Esophagus squamous epithelium (tissue), 5 donors: ENCODE results near the gene CCNYL1. TPM values are rescaled to one million over a fixed set of nuclear protein-coding genes. Genes with fewer than 3 reads are reported as not detected.

ENCODE experiments used
- DNase-seq: peaks from one replicate; lab custom pipeline; 2025; lab: John Stamatoyannopoulos, UW
- H3K27ac ChIP-seq, 4 donors: fragments of 200-600 bp; sonication (generic); one replicate each; pipeline ENCODE4 v1.5.1; 2016 to 2019; ENCODE audit warnings: mild to moderate bottlenecking in 1 of 4
- H3K27me3 ChIP-seq, 4 donors: fragments of 200-600 bp; sonication (generic); 1 replicate in 3 of 4; 2 replicates in 1 of 4; pipeline versions ENCODE4 v1.5.1 to v1.6.0; 2017 to 2021; ENCODE audit warnings: antibody characterized with exemption in 1 of 4
- H3K36me3 ChIP-seq, 3 donors: fragments of 200-600 bp; sonication (generic); one replicate each; pipeline ENCODE4 v1.5.1; 2016 to 2019
- H3K4me1 ChIP-seq, 3 donors: fragments of 200-600 bp; sonication (generic); one replicate each; pipeline ENCODE4 v1.5.1; 2017 to 2019
- H3K4me3 ChIP-seq, 4 donors: fragments of 200-600 bp; sonication (generic); 1 replicate in 3 of 4; 2 replicates in 1 of 4; pipeline ENCODE4 v1.5.1; 2016 to 2019; ENCODE audit warnings: mild to moderate bottlenecking in 2 of 4, moderate library complexity in 1 of 4
- H3K9me3 ChIP-seq, 3 donors: fragments of 200-600 bp; sonication (generic); one replicate each; pipeline ENCODE4 v1.5.1; 2016 to 2019
- CTCF ChIP-seq, 6 experiments: fragments of 450-650 bp in 4 of 6; fragments of 200-600 bp in 2 of 6; sonication (generic) in 2 of 6; IDR thresholded peaks; one replicate each; pipeline ENCODE4 v1.5.1; 2016 to 2019; ENCODE audit warnings: antibody characterized with exemption in 6 of 6, mild to moderate bottlenecking in 4 of 6, moderate library complexity in 4 of 6
- POLR2A ChIP-seq, 4 donors: fragments of 450-650 bp; IDR thresholded peaks; one replicate each; pipeline ENCODE4 v1.6.1; 2017; ENCODE audit warnings: antibody characterized with exemption in 4 of 4, mild to moderate bottlenecking in 4 of 4, moderate library complexity in 3 of 4
- WGBS, 2 donors: methylation state at CpG; one replicate each; pipeline ENCODE4 v1.1.5; 2018; 5-methylcytosine and 5-hydroxymethylcytosine counted together
- intact Hi-C: fragments of 100-400 bp; cut with DNase I; formaldehyde crosslinking; loops from one replicate; pipeline ENCODE4 v1.15.0; 2022
- total RNA-seq, 4 donors: library from RNA; depleted of rRNA; stranded (reverse); fragments of >200 nt; gene quantifications; one replicate each; pipeline ENCODE4 v1.1.0, GENCODE V29; 2016
- donor health status: DM: yes; HTN: yes; CAD: no.

CCNYL1 gene
- total RNA-seq, 4 donors from 2014 or later, result 12.6 to 24.8 (median 15.4) TPM

GRCh38 chr2:207767461-207768167 is 56.2 kb downstream of the CCNYL1 start:
- Histone ChIP-seq H3K4me1 (peaks cover 9 to 59% (median 17%) of the 10 kb centered on the region in 3 donors), H3K9me3 (no peaks in the 10 kb centered on the region), H3K4me3 (peak overlapping the region; percentile 73 to 93 (median 83)), H3K27me3 (no peaks in the 10 kb centered on the region), H3K27ac (peak overlapping the region in 1 of 4 donors; percentile 90), H3K36me3 (peaks cover 0 to 32% (median 7%) of the 10 kb centered on the region in 3 donors)
- WGBS, 2 donors, result 66 to 81% methylated on average over 27 to 46 of the region's 56 CpGs
- TF ChIP-seq CTCF (IDR thresholded peaks at IDR 0.05) (peak in 2 of 6 experiments; percentile 28 to 42), POLR2A (IDR thresholded peaks at IDR 0.05) (no peak)
- DNase-seq, result no peak
- intact Hi-C loops, result loop anchor here (10.0 kb wide), 1 partner anchor 197 kb away; no protein-coding TSS in a partner anchor

DNA sequence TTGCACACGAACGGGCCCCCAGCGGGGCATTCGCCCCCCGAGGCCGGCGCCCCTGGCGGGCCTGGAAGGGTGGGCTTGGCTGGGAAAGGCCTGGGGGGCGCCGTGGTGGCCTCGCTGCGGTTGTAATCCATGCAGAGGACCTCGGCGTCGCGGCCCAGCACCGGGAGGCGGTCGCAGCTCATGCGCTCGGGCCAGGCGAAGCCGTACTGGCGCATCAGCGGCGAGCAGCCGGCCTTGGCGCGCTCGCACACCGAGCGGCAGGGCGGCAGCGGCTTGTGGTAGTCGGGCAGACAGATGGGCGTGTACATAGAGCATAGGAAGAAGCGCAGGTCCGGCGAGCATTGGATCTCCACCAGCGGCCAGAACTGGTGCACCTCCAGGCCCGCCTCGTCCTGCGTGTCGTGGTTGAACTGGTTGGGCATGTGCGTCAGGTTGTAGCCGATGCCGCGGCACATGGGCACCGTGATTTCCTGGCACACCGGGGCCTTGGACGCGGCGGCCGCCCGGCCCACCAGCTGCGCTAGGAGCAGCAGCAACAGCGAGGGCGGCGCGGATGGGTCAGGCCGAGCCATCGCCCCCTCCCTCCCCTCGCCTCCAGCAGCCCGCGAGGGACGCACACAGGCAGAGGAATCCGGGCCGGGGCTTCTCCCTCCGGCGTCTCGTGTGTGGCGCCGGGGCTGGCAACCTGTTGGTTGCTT is 56.9 kb downstream of the CCNYL1 start:
- Histone ChIP-seq H3K4me1 (peaks cover 9 to 59% (median 17%) of the 10 kb centered on the region in 3 donors), H3K27me3 (no peaks in the 10 kb centered on the region), H3K27ac (peak overlapping the region; percentile 76 to 90 (median 80)), H3K36me3 (peaks cover 0 to 30% (median 7%) of the 10 kb centered on the region in 3 donors), H3K4me3 (peak overlapping the region; percentile 73 to 93 (median 83)), H3K9me3 (no peaks in the 10 kb centered on the region)
- 6 to 47% methylated on average over 3 to 12 of the region's 73 CpGs for WGBS, 2 donors
- TF ChIP-seq CTCF (IDR thresholded peaks at IDR 0.05), result peak in 2 of 6 experiments; percentile 1 to 9
- no peak for TF ChIP-seq POLR2A (IDR thresholded peaks at IDR 0.05)
- intact Hi-C loops, result loop anchor here (10.0 kb wide), 1 partner anchor 196 kb away; no protein-coding TSS in a partner anchor
- no peak for DNase-seq

- intact Hi-C loops, result loop anchor here (10.0 kb wide), 1 partner anchor 196 kb away; no protein-coding TSS in a partner anchor
- Histone ChIP-seq H3K27me3 (no peaks in the 10 kb centered on the region), H3K4me3 (peak overlapping the region; percentile 73 to 93 (median 83)), H3K27ac (peak overlapping the region; percentile 76 to 90 (median 80)), H3K9me3 (no peaks in the 10 kb centered on the region), H3K4me1 (peaks cover 9 to 59% (median 17%) of the 10 kb centered on the region in 3 donors), H3K36me3 (peaks cover 0 to 23% (median 7%) of the 10 kb centered on the region in 3 donors)
- no peak for DNase-seq
- TF ChIP-seq POLR2A (IDR thresholded peaks at IDR 0.05) (no peak), CTCF (IDR thresholded peaks at IDR 0.05) (no peak)
- WGBS, 2 donors, result 1 to 2% methylated on average over 19 to 24 of the region's 52 CpGs
Observed at GRCh38 chr2:207768866-207769596, 57.6 kb downstream of the CCNYL1 start.

DNA sequence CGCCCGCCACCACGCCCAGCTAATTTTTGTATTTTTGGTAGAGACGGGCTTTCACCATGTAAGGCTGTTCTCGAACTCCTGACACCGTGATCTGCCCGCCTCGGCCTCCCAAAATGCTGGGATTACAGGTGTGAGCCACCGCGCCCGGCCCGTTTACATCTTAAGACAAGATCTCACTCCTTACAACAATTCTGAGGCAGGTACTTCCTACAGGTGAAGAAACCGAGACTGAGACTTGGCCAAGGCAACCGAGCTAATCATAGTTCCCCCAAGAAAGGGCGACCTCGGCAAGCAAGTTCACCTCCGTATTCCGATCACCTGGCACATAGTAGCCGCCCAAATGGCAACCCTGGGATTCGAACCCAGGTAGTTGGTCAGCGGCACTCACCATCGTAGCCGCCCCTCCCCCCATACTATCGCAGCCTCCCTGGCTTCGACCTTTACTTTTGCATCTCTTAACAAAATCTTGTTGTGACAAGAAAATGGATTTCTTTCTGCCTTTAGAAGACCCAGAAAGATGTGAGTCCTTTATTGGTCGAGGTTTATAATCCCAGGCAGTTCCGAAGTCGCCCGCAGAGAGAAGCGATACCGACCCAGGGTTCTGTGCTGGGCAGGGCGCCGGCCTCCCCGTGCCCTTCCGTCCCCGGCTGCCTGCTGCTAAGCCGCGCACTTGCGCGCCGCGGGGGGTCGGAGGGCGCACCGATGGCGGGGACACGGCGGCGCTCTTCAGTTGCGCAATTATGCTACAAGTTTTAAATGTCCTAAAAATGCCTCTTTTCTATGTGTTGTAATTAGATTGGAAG is 59.4 kb downstream of the CCNYL1 start:
- TF ChIP-seq CTCF (IDR thresholded peaks at IDR 0.05) (no peak), POLR2A (IDR thresholded peaks at IDR 0.05) (no peak)
- DNase-seq, result no peak
- Histone ChIP-seq H3K27ac (peak overlapping the region; percentile 71 to 90 (median 80)), H3K9me3 (no peaks in the 10 kb centered on the region), H3K36me3 (peaks cover 0 to 17% (median 7%) of the 10 kb centered on the region in 3 donors), H3K4me1 (peaks cover 9 to 54% (median 17%) of the 10 kb centered on the region in 3 donors), H3K4me3 (peak overlapping the region; percentile 73 to 93 (median 83)), H3K27me3 (no peaks in the 10 kb centered on the region)
- intact Hi-C loops, result no loop called here
- 34 to 40% methylated on average over 34 to 40 of the region's 50 CpGs for WGBS, 2 donors
